ENCODE measurements around the gene PDE3B. TPM values are rescaled to one million over a fixed set of nuclear protein-coding genes. Genes with fewer than 3 reads are reported as not detected.

PDE3B gene
- polyA plus RNA-seq, 1 of the 3 experiments (the other 2 are of a cell fraction), result 0.26 TPM

- Histone ChIP-seq H3K9me3 (no peaks in the 10 kb centered on the region), H3K27me3 (ENCODE audit: insufficient read depth) (no peaks in the 10 kb centered on the region), H4K20me1 (ENCODE audit: insufficient read depth) (no peaks in the 10 kb centered on the region), H3F3A (replicated peaks; ENCODE audit: insufficient read depth) (no peaks in the 10 kb centered on the region), H3K36me3 (replicated peaks in 1 of 2; ENCODE audit: control insufficient read depth in 1 of 2, insufficient read depth in 2 of 2, low read length in 1 of 2) (no peaks in the 10 kb centered on the region), H3K9ac (no peak overlapping the region), H3K4me3 (ENCODE audit: low read depth in 2 of 2, low read length in 1 of 2) (no peak overlapping the region), H3K79me2 (ENCODE audit: insufficient read depth) (no peaks in the 10 kb centered on the region), H3K9me2 (no peaks in the 10 kb centered on the region), H2AFZ (ENCODE audit: low read depth) (no peak overlapping the region), H3K27ac (ENCODE audit: low read depth in 2 of 2, low read length in 1 of 2) (no peak overlapping the region), H3K4me1 (ENCODE audit: control insufficient read depth in 1 of 2, insufficient read depth in 2 of 2, low read depth in 1 of 2, low read length in 1 of 2) (peaks cover 0 to under 1% of the 10 kb centered on the region in 2 experiments; a peak in 2 of 4 replicates), H3K4me2 (no peak overlapping the region)
- no peak for TF ChIP-seq SMC3 (IDR thresholded peaks at IDR 0.05; ENCODE audit: low read depth, low read length)
- TF ChIP-seq MXI1 (IDR thresholded peaks at IDR 0.05; ENCODE audit: low read depth, low read length), result no peak
- TF ChIP-seq USF2 (IDR thresholded peaks at IDR 0.05; ENCODE audit: borderline replicate concordance, low read depth, low read length), result no peak
- TF ChIP-seq PBX3 (IDR thresholded peaks at IDR 0.05), result no peak
- no peak for TF ChIP-seq POLR2AphosphoS5 (IDR thresholded peaks at IDR 0.05; ENCODE audit: low read depth, low read length)
- no peak for TF ChIP-seq RCOR1 (IDR thresholded peaks at IDR 0.05; ENCODE audit: low read length)
- no peak for TF ChIP-seq CTCF (IDR thresholded peaks at IDR 0.05)
- no peak for TF ChIP-seq SIN3A (IDR thresholded peaks at IDR 0.05; ENCODE audit: borderline replicate concordance, low read depth, low read length)
- no peak for DNase-seq
- 87% methylated on average over 3 of the region's 3 CpGs for WGBS (ENCODE audit: low lambda C conversion rate)
- ChIA-PET POLR2A (no interaction called here), CTCF (no interaction called here)
These were observed 9.5 kb downstream of the PDE3B start for GRCh38 chr11:14653090-14653489.

- Histone ChIP-seq H3K9me3 (no peaks in the 10 kb centered on the region), H3F3A (replicated peaks; ENCODE audit: insufficient read depth) (no peaks in the 10 kb centered on the region), H3K79me2 (ENCODE audit: insufficient read depth) (no peaks in the 10 kb centered on the region), H3K27ac (ENCODE audit: low read depth in 2 of 2, low read length in 1 of 2) (no peak overlapping the region), H4K20me1 (ENCODE audit: insufficient read depth) (no peaks in the 10 kb centered on the region), H3K9ac (no peak overlapping the region), H3K4me2 (no peak overlapping the region), H3K9me2 (no peaks in the 10 kb centered on the region), H3K27me3 (ENCODE audit: insufficient read depth) (no peaks in the 10 kb centered on the region), H2AFZ (ENCODE audit: low read depth) (no peak overlapping the region), H3K36me3 (replicated peaks in 1 of 2; ENCODE audit: control insufficient read depth in 1 of 2, insufficient read depth in 2 of 2, low read length in 1 of 2) (no peaks in the 10 kb centered on the region), H3K4me3 (ENCODE audit: low read depth in 2 of 2, low read length in 1 of 2) (no peak overlapping the region), H3K4me1 (ENCODE audit: control insufficient read depth in 1 of 2, insufficient read depth in 2 of 2, low read depth in 1 of 2, low read length in 1 of 2) (no peaks in the 10 kb centered on the region; a peak in 2 of 4 replicates)
- ChIA-PET CTCF (interaction anchor here (0.8 to 2.2 kb wide), 3 partner anchors 11 to 355 kb away, joined by 3 to 8 read pairs (median 3); no protein-coding TSS in a partner anchor), POLR2A (no interaction called here)
- 45% methylated on average over 3 of the region's 3 CpGs for WGBS (ENCODE audit: low lambda C conversion rate)
- DNase-seq, result no peak
- TF ChIP-seq, protein P1, sequence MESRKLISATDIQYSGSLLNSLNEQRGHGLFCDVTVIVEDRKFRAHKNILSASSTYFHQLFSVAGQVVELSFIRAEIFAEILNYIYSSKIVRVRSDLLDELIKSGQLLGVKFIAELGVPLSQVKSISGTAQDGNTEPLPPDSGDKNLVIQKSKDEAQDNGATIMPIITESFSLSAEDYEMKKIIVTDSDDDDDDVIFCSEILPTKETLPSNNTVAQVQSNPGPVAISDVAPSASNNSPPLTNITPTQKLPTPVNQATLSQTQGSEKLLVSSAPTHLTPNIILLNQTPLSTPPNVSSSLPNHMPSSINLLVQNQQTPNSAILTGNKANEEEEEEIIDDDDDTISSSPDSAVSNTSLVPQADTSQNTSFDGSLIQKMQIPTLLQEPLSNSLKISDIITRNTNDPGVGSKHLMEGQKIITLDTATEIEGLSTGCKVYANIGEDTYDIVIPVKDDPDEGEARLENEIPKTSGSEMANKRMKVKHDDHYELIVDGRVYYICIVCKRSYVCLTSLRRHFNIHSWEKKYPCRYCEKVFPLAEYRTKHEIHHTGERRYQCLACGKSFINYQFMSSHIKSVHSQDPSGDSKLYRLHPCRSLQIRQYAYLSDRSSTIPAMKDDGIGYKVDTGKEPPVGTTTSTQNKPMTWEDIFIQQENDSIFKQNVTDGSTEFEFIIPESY (IDR thresholded peaks at IDR 0.05; ENCODE audit: borderline replicate concordance, low read depth), result no peak
- TF ChIP-seq TEAD4 (IDR thresholded peaks at IDR 0.05; ENCODE audit: borderline replicate concordance, insufficient read depth), result no peak
- TF ChIP-seq EZH2phosphoT487 (IDR thresholded peaks at IDR 0.05; ENCODE audit: borderline replicate concordance, low read depth), result no peak
- no peak for TF ChIP-seq PBX3 (IDR thresholded peaks at IDR 0.05)
- TF ChIP-seq SIN3A (IDR thresholded peaks at IDR 0.05; ENCODE audit: borderline replicate concordance, low read depth, low read length), result no peak
- TF ChIP-seq GATA2 (CRISPR knock-in tag; IDR thresholded peaks at IDR 0.05), result no peak
- TF ChIP-seq TAF1 (IDR thresholded peaks at IDR 0.05; ENCODE audit: borderline replicate concordance, low read depth, low read length), result no peak
- TF ChIP-seq, protein P2, sequence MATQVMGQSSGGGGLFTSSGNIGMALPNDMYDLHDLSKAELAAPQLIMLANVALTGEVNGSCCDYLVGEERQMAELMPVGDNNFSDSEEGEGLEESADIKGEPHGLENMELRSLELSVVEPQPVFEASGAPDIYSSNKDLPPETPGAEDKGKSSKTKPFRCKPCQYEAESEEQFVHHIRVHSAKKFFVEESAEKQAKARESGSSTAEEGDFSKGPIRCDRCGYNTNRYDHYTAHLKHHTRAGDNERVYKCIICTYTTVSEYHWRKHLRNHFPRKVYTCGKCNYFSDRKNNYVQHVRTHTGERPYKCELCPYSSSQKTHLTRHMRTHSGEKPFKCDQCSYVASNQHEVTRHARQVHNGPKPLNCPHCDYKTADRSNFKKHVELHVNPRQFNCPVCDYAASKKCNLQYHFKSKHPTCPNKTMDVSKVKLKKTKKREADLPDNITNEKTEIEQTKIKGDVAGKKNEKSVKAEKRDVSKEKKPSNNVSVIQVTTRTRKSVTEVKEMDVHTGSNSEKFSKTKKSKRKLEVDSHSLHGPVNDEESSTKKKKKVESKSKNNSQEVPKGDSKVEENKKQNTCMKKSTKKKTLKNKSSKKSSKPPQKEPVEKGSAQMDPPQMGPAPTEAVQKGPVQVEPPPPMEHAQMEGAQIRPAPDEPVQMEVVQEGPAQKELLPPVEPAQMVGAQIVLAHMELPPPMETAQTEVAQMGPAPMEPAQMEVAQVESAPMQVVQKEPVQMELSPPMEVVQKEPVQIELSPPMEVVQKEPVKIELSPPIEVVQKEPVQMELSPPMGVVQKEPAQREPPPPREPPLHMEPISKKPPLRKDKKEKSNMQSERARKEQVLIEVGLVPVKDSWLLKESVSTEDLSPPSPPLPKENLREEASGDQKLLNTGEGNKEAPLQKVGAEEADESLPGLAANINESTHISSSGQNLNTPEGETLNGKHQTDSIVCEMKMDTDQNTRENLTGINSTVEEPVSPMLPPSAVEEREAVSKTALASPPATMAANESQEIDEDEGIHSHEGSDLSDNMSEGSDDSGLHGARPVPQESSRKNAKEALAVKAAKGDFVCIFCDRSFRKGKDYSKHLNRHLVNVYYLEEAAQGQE (IDR thresholded peaks at IDR 0.05; ENCODE audit: low read depth, low read length), result no peak
- TF ChIP-seq YY1 (IDR thresholded peaks at IDR 0.05; ENCODE audit: low read depth), result no peak
- no peak for TF ChIP-seq NRF1 (IDR thresholded peaks at IDR 0.05; ENCODE audit: low read depth, low read length)
These were observed 11.8 kb downstream of the PDE3B start for GRCh38 chr11:14655435-14655834.

All from SK-N-SH (cell line).